Measurements from ENCODE around the gene GRB10. TPM values are rescaled to one million over a fixed set of nuclear protein-coding genes. Genes with fewer than 3 reads are reported as not detected.

GRB10 gene
- total and polyA plus RNA-seq, 4 donors: 11.6 to 68.6 (median 41.0) TPM

- peaks cover 0 to 5% (median 2%) of the 10 kb centered on the region in 4 donors for H3K36me3 ChIP-seq (ENCODE audit: control insufficient read depth in 4 of 4, insufficient read depth in 4 of 4, low read length in 4 of 4)
- H3K27ac ChIP-seq (ENCODE audit: low read depth in 1 of 2, low read length in 1 of 2): peak overlapping the region in 1 of 2 donors; percentile 75
- DNase-seq: no peak
- peaks cover 0 to 3% (median 0%) of the 10 kb centered on the region in 4 donors for H3K9me3 ChIP-seq (ENCODE audit: control insufficient read depth in 4 of 4, insufficient read depth in 3 of 4, low read length in 3 of 4)
- WGBS, 2 donors: 66 to 71% methylated on average over 18 of the region's 18 CpGs
- H3K27me3 ChIP-seq (ENCODE audit: control insufficient read depth in 3 of 3, insufficient read depth in 3 of 3, low read length in 2 of 3): no peaks in the 10 kb centered on the region
- TF ChIP-seq, protein P1, sequence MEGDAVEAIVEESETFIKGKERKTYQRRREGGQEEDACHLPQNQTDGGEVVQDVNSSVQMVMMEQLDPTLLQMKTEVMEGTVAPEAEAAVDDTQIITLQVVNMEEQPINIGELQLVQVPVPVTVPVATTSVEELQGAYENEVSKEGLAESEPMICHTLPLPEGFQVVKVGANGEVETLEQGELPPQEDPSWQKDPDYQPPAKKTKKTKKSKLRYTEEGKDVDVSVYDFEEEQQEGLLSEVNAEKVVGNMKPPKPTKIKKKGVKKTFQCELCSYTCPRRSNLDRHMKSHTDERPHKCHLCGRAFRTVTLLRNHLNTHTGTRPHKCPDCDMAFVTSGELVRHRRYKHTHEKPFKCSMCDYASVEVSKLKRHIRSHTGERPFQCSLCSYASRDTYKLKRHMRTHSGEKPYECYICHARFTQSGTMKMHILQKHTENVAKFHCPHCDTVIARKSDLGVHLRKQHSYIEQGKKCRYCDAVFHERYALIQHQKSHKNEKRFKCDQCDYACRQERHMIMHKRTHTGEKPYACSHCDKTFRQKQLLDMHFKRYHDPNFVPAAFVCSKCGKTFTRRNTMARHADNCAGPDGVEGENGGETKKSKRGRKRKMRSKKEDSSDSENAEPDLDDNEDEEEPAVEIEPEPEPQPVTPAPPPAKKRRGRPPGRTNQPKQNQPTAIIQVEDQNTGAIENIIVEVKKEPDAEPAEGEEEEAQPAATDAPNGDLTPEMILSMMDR (IDR thresholded peaks at IDR 0.05; ENCODE audit: control extremely low read depth, extremely low read depth): no peak
- H3K4me1 ChIP-seq (ENCODE audit: control insufficient read depth in 5 of 5, insufficient read depth in 5 of 5, low read length in 5 of 5): peaks cover 0 to 32% (median 17%) of the 10 kb centered on the region in 5 donors
- no peak overlapping the region for H3K9ac ChIP-seq (ENCODE audit: insufficient read depth in 1 of 2, low read length in 2 of 2)
- H3K4me3 ChIP-seq: no peak overlapping the region
- ATAC-seq (ENCODE audit: insufficient read depth, low FRiP score): no peak
Measured at GRCh38 chr7:50724526-50725520, 57.9 kb downstream of the GRB10 start.

GRCh38 chr7:50723888-50724287 lies 58.8 kb downstream of the GRB10 start:
- no peak for ATAC-seq (ENCODE audit: insufficient read depth, low FRiP score)
- no peaks in the 10 kb centered on the region for H3K27me3 ChIP-seq (ENCODE audit: control insufficient read depth in 3 of 3, insufficient read depth in 3 of 3, low read length in 2 of 3)
- no peak overlapping the region for H3K4me3 ChIP-seq
- H3K9me3 ChIP-seq (ENCODE audit: control insufficient read depth in 4 of 4, insufficient read depth in 3 of 4, low read length in 3 of 4): peaks cover 0 to 3% (median 0%) of the 10 kb centered on the region in 4 donors
- 77 to 86% methylated on average over 9 of the region's 9 CpGs for WGBS, 2 donors
- H3K9ac ChIP-seq (ENCODE audit: insufficient read depth in 1 of 2, low read length in 2 of 2): no peak overlapping the region
- TF ChIP-seq, protein P1 (IDR thresholded peaks at IDR 0.05; ENCODE audit: control extremely low read depth, extremely low read depth): no peak
- H3K4me1 ChIP-seq (ENCODE audit: control insufficient read depth in 5 of 5, insufficient read depth in 5 of 5, low read length in 5 of 5): peaks cover 0 to 29% (median 16%) of the 10 kb centered on the region in 5 donors
- DNase-seq: no peak
- H3K36me3 ChIP-seq (ENCODE audit: control insufficient read depth in 4 of 4, insufficient read depth in 4 of 4, low read length in 4 of 4): peaks cover 0 to 5% (median 2%) of the 10 kb centered on the region in 4 donors
- peak overlapping the region in 1 of 2 donors; percentile 4 for H3K27ac ChIP-seq (ENCODE audit: low read depth in 1 of 2, low read length in 1 of 2)

DNA sequence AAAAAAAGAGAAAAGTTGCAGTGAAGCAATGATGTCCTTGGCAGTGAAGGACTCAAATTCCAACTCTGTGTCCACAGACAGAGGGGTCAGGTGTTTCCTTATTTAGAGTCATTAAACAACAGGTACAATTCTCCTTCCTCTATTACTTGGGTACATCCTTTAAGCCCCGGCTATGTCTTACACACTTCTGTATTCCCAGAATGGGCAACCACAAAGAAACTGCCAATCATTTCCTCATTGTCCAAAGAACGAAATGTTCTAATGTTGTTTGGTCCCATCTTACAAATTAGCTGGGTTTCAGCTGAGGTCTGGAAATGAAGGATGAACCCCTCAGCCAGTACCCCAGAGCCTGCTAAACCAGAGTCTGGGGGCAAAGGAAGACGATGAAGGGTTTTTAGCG lies 59.5 kb downstream of the GRB10 start:
- 57 to 78% methylated on average over 4 of the region's 4 CpGs for WGBS, 2 donors
- ATAC-seq (ENCODE audit: insufficient read depth, low FRiP score) (no peak), DNase-seq (no peak)
- H3K9ac ChIP-seq (ENCODE audit: insufficient read depth in 1 of 2, low read length in 2 of 2): no peak overlapping the region
- H3K4me1 ChIP-seq (ENCODE audit: control insufficient read depth in 5 of 5, insufficient read depth in 5 of 5, low read length in 5 of 5): peaks cover 3 to 30% (median 15%) of the 10 kb centered on the region in 5 donors
- H3K27ac ChIP-seq (ENCODE audit: low read depth in 1 of 2, low read length in 1 of 2): no peak overlapping the region
- H3K9me3 ChIP-seq (ENCODE audit: control insufficient read depth in 4 of 4, insufficient read depth in 3 of 4, low read length in 3 of 4): peaks cover 0 to 3% (median 0%) of the 10 kb centered on the region in 4 donors
- no peak overlapping the region for H3K4me3 ChIP-seq
- H3K27me3 ChIP-seq (ENCODE audit: control insufficient read depth in 3 of 3, insufficient read depth in 3 of 3, low read length in 2 of 3): no peaks in the 10 kb centered on the region
- TF ChIP-seq, protein P1 (IDR thresholded peaks at IDR 0.05; ENCODE audit: control extremely low read depth, extremely low read depth): no peak
- H3K36me3 ChIP-seq (ENCODE audit: control insufficient read depth in 4 of 4, insufficient read depth in 4 of 4, low read length in 4 of 4): peaks cover 0 to 5% (median 2%) of the 10 kb centered on the region in 4 donors

All from lung (tissue), 12 donors.